Mesenteric fat pad (tissue), 1 donor: Measurements from ENCODE around the gene BMP6. TPM values are rescaled to one million over a fixed set of nuclear protein-coding genes. Genes with fewer than 3 reads are reported as not detected.

ENCODE experiments used
- DNase-seq: peaks from one replicate; pipeline ENCODE4 v3.0.0-alpha.2; 2020; ENCODE audit warnings: low spot score
- total RNA-seq: library from RNA; stranded (reverse); fragmentation: NEBNext Ultra II Directional; extraction: Animal tissue kit (Norgen Biotek cat#: 25700); gene quantifications from one replicate; pipeline ENCODE4 v1.2.1, GENCODE V29; 2021
- donor health status: DM: yes; HTN: yes; CAD: no.

The BMP6 gene
- total RNA-seq, 1 donor from 2014 or later = 12.7 TPM

DNA sequence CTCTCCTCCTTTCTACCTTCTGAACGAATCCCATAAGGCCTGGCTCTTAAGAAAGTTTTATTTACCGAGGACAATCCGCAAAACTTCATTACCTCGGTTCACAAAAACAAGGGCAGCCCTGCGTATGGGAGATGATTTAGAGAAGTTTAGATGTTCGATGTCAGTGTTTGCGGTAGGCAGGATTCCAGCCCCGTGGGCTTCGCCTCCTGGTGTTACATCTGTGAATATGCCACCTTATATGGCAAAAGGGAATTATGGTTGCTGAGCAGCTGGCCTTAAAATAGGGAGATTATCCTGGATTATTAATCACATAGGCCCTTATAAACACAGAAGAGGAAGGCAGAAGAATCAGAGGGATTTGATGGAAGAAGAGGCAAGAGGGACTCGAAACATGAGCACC, 21.1 kb downstream of the BMP6 start:
- no peak for DNase-seq

DNA sequence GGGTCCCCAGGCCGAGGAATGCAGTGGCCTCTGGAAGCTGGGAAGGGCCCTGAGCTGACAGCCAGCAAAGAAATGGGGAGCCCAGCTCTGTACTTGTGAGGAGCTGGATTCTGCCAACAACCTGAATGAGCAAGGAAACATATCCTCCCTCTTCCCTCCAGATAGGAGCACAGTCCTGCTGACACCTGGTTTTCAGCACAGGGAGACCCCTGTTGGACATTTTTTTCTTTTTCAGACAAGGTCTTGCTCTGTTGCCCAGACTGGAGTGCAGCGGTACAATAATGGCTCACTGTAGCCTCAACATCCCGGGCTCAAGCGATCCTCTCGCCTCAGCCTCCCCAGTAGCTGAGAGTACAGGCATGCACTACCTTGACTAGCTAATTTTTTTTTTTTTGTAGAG, 21.5 kb downstream of the BMP6 start:
- no peak for DNase-seq

DNA sequence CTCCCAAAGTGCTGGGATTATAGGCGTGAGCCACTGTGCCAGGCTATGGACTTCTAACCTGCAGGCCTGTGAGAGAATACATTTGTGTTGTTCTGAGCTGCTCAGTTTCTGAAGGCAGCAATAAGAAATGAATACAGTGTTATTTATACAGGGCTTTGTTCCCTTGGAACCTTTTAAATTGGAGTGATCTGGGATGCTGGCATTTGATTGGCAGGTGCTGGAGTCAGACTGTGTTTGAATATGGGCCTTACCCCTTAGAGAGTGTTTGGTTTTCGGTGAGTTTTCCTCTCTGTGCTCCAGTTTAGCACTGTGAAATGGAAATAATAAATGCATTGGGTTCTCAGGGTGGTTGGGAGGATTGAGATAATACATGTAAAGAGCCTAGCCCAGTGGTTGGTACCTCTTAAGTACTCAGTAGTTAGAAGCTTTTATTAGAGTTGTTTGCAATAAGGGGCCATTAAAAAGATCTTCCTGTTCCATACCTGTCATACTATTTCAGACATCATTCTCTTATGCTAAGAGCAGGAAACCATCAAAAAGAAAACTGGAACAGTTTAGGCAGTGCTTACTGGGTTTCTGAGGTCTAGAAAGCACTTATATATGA, 22.1 kb downstream of the BMP6 start:
- DNase-seq = no peak

DNA sequence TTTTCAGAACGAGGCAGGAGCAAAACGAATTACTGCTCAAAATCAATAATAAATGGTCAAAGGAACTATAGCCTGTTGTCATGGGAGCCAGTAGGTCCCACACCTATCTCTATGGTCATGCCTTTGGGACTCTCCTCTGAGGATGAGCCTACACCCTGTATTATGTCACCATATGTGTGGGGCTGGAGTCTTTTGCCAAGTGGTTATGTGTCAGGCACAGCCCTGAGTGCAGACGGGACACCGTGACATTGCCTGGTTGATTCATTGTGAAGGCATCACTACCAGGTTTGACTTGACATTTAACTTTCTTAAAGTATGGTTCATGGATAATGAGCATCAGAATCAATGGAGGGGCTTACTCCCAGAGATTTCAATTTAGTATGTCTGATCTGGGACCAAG, 23.6 kb downstream of the BMP6 start:
- DNase-seq = no peak

DNA sequence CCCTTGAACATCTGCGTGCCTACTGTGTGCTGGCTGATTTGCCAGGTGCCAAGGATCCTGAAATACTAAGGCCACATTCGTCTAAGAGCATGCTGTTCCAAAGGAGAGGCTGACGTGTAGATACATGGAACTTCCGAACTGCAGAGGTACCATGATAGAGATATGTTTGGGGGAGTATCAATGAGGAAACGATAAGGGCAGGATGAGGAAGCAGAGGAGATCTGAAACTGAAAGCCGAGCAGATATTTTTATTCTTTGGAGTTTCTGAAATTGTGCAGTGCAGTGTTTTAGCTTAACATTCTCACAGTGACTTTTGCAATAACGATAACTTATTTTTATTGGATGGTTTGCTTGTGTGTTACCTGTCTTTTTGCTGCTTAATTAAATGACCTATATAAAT, 24.3 kb downstream of the BMP6 start:
- no peak for DNase-seq

DNA sequence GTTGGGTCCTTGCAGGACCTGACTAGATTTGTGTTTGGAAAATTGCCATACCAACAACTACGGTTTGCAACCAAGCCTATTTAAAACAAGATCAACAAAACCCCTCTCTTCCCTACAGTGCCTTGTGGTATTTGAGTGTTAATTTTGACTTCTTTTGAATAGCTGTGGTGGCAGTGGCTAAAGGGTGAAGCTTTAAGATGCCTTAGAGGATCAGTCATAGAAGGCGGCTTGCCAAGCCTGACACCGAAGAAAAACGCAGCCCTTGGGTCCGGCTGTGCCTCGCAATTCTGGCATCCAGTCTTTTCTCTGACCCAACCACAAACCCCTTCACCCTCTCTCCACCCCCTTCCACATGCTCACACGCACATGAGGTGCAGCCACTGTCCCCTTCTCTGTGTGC, 32.6 kb downstream of the BMP6 start:
- no peak for DNase-seq

DNA sequence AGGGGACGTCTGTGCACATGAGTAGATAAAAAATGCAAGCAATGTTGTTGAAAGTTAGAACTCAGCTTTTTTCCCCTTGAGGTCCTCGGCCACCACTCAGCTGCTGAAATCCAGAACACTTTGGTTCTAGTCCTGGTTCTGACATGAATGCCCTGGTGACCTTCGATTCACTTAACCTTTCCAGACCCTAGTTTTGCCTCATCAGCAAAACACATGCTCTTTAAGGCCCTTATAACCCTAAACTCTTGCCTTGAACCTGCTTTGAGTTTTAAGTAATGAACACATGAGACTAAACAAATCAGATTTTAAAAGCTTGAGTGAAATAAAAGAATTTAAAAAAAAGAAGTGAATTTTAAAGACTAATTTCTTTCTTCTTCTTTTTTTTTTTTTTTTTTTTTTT, 33.4 kb downstream of the BMP6 start:
- no peak for DNase-seq

DNA sequence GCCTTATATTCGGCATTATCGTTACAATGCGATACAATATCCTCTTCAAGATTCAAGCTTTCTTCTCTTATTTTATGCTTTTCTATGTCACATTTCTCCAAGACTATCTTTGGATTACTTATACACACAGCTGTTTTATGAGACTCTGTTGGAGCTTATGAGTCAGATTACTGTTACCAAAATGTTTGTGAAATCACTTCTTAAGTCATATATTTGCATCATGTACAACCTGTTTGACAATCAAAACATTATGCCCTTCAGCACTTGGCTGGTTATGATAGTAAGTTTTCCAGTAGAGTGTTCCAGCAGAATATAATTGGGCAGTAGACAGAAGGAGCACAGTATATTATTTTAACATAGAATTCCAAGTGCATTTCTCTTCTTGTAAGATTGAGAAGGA, 35.2 kb downstream of the BMP6 start:
- DNase-seq = no peak

DNA sequence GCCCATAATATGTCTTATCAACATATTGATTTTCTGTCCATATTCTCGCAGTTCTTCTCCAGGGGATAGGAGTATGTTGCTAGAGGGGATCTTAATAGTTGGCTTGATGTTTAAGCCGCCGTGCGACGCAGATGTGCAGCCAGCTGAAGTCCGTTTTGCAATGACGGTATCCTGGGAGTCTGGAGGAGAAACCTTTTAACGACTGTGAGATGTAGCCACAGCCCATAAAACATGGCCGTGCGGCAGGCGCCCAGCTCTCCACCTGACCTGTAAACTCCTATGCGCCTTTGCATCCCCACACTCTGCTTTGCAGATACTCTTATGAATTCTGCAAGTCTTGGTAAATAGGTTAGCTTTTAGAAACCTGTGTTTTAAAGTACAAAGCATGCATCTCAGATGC, 36.9 kb downstream of the BMP6 start:
- no peak for DNase-seq

DNA sequence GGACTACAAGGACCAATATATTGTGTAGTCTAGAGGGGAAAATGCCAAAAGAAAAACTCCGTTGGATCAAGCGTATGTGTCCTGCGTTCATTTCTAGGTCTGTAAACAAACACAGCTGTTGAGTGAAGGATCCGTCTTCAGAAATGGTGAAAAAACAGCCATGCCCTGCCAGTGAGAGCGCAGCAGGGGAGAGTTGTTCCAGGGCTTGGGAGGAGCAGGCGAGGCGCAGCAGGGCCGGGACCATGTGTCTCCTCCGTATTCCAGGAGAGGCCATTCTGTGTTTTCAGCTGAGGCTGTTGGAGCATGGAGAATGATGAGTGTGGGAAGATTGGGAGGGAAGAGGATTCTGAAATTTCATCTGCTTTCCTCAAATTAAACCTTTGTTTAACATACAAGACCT, 38.0 kb downstream of the BMP6 start:
- DNase-seq = peak; percentile 79

DNA sequence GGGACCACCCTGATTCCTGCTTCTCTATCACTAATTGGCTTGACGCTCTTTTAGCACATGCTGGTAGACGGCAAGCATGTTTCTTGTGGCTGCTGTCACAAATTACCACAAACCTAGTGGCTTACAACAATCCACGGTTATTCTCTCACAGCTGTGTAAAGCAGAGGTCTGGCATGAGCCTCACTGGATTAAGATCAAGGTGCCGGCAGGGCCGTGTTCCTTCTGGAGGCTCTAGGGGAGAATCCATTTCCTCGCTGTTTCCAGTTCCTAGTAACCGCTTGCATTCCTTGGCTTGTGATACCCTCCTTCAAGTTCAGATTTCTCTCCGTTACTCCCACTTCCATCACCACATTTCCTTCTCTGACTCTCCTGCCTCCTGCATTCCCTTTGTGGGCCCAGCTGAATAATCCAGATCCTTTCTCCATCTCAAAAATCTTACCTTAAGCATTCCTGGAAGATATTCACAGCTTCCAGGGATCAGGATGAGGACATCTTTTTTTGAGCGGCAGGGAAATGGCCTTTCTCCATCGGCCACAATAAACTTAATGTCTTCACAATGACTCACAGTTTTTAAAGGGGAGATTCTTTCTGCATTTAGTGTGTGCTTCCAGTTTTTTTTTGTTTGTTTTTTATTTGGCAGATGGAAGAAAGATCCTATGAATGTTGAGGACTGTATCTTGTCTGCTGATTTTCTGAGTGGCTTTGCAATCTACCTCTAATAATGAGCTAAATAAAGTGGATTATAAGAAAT, 39.9 kb downstream of the BMP6 start:
- DNase-seq = no peak

DNA sequence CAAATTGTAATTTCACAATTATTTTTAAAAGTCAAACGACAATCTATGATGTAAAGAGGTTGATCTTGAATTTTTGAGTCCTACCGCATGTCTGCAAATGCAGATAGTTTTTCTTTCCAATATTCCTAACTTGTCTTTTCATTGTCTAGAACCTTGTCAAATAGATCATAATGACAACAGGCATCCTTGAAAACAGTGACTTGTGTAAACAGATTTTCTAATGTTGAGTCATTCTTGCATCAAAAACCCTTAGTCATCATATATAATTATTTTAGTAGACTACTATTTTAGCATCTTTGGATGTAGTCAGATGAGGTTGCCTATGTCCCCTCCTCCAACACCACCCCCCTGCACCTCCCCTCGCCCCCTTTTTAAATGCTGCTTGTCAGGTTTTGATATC, 43.8 kb downstream of the BMP6 start:
- no peak for DNase-seq

DNA sequence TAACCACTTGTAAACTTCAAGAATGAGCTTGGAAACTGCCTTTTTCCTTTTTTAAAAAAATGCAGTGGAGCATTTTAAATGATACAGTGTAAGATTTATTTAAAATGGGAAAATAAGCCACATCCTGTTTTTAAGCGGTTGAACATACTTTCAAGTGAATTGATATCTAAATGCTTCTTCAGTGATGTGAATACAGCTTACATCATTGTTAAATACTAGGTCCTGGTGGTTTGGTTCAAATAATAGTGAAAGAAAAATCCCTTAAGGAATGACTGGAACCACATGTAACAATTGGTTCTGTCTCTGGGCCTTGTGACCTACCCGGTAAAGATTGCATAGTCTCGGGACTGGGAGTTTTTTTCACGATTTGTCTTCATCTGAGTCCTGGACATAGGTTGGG, 44.2 kb downstream of the BMP6 start:
- DNase-seq = no peak

DNA sequence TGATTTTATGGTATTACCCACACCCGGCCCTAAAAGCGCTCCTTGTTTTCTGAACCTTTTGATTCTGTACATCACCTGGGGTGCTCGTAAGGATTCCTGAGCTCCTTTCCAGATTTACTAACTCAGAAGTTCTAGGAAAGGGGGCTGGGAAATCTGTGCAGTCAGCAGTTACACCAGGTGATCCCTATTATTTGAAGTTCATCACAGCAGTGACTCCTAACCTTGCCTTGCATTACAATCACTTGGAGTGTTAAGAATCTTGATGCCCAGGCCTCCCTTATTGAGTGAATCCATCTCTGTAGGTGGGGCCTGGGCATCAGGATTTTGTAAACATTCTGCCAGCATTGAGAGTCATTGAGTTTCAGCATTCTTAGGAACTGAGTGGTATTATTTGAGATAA, 44.7 kb downstream of the BMP6 start:
- DNase-seq = no peak

DNA sequence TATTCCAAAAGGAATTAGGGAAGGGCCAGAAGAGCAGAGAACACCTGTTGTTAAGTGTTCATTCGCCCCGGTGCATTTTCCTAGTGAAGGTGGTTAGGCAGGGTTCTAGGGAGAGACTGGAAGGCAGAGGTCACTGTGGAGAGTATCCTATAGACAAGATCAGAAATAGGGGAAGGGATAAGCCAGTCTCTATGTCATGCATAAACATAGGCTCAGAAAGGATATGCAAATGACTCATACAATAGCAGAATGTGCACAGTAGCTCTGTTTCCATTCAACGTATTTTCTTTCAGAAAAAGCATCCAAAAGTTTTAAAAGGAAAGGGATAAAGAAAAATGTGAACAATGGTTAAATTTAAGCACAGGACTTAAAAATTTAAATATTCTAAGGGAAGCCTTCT, 47.4 kb downstream of the BMP6 start:
- no peak for DNase-seq

DNA sequence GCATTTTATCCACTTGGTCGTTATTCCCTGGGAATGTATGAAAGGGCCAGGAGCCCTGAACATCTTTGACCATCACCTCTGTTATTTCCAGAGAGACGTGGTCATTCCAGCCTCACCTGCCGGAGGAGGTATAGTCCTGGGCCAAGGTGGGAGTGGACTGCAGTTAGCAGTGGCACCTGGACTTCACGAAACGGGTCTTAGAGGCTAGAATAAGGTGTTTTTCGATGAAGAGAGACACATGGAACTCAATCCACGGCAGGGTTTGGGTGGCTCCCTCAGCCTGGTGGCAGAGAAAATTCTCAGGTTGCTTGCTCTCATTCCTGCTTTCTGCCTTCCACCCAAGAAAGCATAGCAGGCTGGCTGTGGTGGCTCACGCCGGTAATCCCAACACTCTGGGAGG, 48.0 kb downstream of the BMP6 start:
- DNase-seq = no peak

DNA sequence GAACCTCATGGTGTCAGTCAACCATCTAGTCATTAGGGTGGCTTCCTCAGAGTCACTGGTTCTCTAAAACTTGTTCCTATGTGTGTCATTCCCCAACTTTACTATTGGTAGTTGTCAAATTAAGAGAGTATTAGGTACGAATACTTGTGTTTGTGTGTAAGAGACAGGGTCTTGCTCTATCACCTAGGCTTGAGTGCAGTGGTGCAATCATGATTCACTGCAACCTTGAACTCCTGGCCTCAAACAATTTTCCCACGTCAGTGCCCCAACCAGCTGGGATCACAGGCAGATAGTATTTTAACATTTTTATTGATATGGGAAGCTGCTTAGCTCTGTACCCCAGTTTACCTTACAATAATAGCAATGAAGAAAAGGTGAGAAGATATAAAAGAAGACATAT, 50.6 kb downstream of the BMP6 start:
- DNase-seq = no peak

DNA sequence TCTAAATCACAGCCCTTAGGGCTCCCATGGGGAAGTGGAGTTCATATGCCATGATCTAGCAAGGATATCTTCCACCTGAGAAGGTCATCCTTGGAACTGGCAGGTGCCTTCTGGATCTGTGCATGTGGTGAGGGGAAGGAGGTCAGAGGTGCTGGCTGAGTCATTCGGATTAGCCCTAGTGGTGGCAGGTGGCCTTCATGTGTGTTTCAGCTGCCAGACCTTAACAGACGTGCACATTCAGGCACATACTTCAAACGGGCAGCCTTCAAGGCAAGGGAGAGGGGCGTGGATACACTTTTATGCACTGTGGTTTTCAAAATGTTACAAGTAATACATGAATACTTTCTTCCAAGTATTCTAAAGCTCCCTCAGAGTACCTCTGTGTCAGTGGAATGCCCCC, 51.2 kb downstream of the BMP6 start:
- DNase-seq = no peak

DNA sequence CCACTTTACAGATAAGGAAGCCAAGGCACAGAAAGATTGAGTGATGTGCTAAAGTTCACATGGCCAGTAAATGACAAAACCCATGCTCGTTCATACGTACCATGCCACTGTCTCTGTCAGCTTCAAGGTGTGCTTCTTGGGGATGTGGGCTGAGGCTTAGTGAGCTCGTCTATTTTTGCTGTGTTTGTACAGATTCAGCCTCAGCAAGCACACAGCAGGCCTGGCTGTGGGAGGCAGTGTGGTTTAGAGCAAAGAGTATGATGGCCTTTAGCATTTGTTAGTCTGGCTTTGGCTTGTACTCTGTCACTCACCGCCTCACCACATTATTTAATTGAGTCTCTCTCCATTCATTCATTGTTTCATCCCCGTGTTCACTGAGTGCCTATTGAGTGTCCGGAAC, 55.3 kb downstream of the BMP6 start:
- no peak for DNase-seq

DNA sequence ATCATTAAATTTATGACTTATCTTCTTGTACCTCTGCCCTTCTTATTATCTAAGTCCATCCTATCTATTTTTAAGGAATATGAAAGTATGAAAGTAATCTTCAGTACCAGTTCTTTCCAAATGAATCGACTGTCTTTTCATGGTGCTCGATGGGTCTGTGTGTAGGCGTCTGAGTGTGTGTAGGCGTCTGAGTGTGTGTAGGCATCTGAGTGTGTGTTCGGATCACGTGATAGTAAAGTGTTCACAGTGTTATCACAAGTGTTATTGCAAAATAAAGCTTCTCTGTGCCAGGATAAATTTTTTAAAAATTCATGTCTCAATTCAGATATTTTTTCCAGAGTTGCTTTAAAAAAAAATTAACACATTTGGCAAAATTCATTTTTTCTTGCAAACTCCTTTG, 58.3 kb downstream of the BMP6 start:
- DNase-seq = no peak

DNA sequence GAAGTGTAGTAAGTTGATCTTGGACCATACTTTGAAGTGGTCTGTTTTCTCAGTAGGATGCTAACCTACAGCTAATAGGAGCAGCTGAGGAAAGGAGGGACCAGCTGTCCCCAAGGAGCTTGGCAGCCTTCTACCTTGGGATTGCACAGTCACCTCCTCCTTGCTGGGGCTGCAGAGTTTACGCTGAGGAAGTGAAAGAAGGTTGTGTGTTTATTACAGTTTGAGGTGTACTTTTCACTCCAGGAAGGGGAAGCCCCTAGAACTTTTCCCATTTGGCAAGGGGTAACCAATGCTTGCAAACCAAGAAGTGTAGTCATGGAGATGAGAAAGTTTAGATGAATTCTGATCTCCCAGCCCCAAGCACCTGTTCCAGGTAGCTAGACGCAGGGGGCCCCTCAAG, 58.8 kb downstream of the BMP6 start:
- DNase-seq = no peak

DNA sequence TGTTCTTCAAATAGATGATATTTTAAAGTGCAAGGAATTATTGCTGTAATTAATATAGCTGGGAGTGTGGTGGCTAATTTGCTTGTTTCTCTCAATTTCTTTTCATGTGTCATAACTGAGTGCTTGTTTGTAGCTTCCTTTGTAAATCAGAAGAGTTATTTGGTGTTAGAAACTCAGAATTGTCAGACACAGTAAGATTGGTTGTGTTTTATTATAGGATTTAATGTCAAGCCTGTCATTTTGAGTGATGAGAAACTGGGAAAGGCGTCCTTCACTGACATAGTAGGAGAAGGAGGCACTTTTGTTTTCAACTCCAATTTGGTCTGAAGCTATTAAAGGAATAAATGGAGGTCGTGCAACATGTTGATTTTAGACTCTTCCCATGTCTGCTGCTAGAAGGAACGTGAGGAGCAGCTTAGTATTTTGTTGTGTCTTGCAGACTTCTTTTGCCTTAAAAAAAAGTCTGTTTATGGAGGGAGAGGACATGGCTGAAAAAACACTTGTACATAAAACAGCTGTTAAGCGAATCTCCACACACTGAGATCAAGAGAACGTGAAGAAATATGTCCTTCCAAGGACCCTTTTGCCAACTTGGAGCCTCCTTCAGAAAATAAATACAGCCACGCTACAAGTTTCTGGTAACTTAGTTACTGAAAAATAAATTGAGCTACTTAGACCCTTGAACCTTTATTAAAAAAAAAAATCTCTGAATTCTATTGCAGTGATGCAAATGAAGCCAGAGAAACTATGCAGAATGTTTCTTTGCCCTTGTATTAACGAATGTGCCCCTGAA, 59.5 kb downstream of the BMP6 start:
- DNase-seq = no peak

DNA sequence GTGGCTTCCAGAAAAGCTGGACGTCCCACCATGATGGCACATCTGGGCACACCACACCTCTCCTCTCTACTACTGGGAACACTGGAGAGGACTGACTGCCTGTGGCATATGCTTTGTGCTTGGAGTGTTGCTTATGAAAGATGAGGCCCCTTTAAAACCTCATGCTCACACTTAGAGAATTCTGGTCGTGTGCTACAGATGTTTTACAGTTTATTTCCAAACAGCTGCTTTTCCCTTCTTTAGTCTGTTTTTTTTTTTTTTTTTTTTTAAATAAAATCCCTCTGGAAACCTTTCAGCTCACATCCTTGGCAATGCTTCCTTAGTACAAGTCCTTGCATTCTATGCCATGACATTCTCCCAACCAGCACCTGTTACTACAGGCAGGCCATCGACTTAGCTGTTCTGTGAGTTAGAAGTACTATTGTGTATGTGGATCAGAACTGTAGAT, 60.3 kb downstream of the BMP6 start:
- no peak for DNase-seq
